GM06990 (cell line): ENCODE measurements around the gene ZNF746.

Source experiments
- DNase-seq: peaks from one replicate; pipeline ENCODE4 v3.0.0-alpha.2; 2011; ENCODE audit not compliant: insufficient read length; ENCODE audit errors: extremely low read depth
- H3K27me3 ChIP-seq: replicated peaks from 2 replicates; pipeline ENCODE4 v1.6.0; 2011; ENCODE audit warnings: low read length; ENCODE audit not compliant: control insufficient read depth, insufficient read depth
- H3K36me3 ChIP-seq: 2 replicates; pipeline ENCODE4 v1.5.1; 2011; ENCODE audit warnings: low read length; ENCODE audit not compliant: control insufficient read depth, insufficient read depth
- H3K4me3 ChIP-seq: replicated peaks from 2 replicates; pipeline ENCODE4 v1.5.1; 2011; ENCODE audit warnings: low read depth, mild to moderate bottlenecking, control low read depth, low read length
- TF ChIP-seq, protein P1 (sequence below): IDR thresholded peaks from 2 replicates; pipeline ENCODE4 v1.5.1; 2011; ENCODE audit warnings: low read length, control low read depth, mild to moderate bottlenecking, inconsistent platforms; ENCODE audit not compliant: insufficient read depth, poor library complexity, severe bottlenecking

Gene ZNF746

GRCh38 chr7:149430192-149430591 is 67.4 kb downstream of the ZNF746 start:
- TF ChIP-seq, protein P1, sequence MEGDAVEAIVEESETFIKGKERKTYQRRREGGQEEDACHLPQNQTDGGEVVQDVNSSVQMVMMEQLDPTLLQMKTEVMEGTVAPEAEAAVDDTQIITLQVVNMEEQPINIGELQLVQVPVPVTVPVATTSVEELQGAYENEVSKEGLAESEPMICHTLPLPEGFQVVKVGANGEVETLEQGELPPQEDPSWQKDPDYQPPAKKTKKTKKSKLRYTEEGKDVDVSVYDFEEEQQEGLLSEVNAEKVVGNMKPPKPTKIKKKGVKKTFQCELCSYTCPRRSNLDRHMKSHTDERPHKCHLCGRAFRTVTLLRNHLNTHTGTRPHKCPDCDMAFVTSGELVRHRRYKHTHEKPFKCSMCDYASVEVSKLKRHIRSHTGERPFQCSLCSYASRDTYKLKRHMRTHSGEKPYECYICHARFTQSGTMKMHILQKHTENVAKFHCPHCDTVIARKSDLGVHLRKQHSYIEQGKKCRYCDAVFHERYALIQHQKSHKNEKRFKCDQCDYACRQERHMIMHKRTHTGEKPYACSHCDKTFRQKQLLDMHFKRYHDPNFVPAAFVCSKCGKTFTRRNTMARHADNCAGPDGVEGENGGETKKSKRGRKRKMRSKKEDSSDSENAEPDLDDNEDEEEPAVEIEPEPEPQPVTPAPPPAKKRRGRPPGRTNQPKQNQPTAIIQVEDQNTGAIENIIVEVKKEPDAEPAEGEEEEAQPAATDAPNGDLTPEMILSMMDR: no peak
- Histone ChIP-seq H3K4me3 (no peak overlapping the region), H3K27me3 (no peaks in the 10 kb centered on the region), H3K36me3 (peaks cover 20% of the 10 kb centered on the region)
- DNase-seq: no peak

DNA sequence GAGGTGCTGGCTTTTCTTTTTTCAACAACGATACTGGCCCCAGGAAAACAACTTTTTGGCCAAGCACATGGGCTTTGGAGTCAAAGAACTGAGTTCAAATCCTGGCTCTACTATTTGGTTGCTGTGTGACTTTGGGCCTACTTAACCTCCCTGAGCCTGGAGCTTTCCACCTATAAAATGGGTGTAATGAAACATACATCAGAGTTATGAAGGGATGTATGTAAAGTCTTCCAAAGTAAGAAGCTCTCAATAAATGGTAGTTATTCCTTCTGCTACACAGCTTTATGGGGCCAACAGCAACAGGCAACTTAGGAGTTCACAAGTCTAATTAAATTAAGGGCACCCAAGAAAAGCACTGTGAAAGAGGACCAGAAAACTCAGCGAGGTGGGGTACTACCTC is 69.7 kb downstream of the ZNF746 start:
- Histone ChIP-seq H3K27me3 (no peaks in the 10 kb centered on the region), H3K36me3 (peaks cover 14% of the 10 kb centered on the region), H3K4me3 (no peak overlapping the region)
- no peak for DNase-seq
- TF ChIP-seq, protein P1: no peak

DNA sequence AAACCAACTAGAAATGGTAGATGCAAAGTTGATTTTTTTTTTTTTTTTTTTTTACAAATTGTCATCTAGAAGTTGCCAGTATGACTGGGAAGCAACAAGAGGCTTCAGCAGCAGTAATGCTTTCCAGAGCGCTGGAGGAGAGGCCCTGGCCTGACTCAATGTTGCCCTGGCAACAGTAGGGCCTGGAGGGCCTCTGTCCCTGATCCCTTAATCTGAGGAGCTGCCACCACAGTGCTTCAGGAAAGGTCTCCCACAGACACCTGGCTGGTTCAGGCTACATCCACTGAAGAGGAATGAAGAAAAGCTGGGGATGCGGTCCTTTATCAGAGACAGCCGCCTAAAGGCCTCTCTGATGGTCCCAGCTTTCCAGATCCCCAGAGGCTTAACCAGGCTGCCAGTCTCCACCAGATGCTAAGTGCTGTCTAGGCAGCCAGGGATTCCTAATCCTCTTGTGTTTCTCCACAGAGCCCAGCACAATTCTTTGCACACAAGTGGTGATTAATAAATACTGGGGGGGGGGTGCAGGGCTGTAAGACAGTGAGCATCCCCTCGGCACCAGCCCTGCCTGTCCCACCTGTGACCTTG is 70.4 kb downstream of the ZNF746 start:
- TF ChIP-seq, protein P1: no peak
- DNase-seq: no peak
- no peaks in the 10 kb centered on the region for H3K27me3 ChIP-seq

GRCh38 chr7:149423449-149424110 is 74.0 kb downstream of the ZNF746 start:
- no peak for DNase-seq
- TF ChIP-seq, protein P1: no peak
- H3K27me3 ChIP-seq: no peaks in the 10 kb centered on the region
- H3K36me3 ChIP-seq: no peaks in the 10 kb centered on the region
- H3K4me3 ChIP-seq: no peak overlapping the region

More for the DNA sequence above, 70.4 kb downstream of the ZNF746 start:
- Histone ChIP-seq H3K36me3 (peaks cover 7% of the 10 kb centered on the region), H3K4me3 (no peak overlapping the region)

DNA sequence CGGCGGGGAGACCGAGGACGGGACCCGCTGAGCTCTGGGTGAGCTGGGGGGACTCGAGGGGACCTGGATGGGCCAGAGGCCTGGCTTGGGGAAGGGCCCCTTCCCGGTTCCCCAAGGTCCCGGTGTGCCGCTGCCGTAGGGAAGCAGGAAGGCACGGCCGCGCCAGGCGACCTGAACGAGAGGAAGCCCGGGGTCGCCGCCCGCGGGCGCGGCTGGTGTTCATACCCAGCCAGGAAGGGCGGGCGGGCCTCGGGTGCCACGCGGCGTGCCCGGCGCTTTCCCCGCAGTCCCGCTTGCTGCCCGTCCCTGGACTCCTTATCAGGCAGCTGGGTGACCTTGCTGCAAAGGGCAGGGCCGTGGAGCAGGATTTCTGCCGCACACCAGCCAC is 74.7 kb downstream of the ZNF746 start:
- peak overlapping the region; percentile 41 for H3K4me3 ChIP-seq
- no peaks in the 10 kb centered on the region for H3K27me3 ChIP-seq
- peak; percentile 46 for DNase-seq
- no peaks in the 10 kb centered on the region for H3K36me3 ChIP-seq
- TF ChIP-seq, protein P1: no peak
